Ascending aorta (tissue), 2 donors: ENCODE measurements around the gene RDM1. TPM values are rescaled to one million over a fixed set of nuclear protein-coding genes. Genes with fewer than 3 reads are reported as not detected.

Experiments
- DNase-seq, 2 donors: peaks; one replicate each; pipeline ENCODE4 v3.0.0-alpha.2; 2019; ENCODE audit warnings: low spot score in 2 of 2
- H3K27ac ChIP-seq, 2 donors: fragments of 200-600 bp; sonication (generic); one replicate each; pipeline ENCODE4 v1.5.1; 2016 to 2017; ENCODE audit warnings: mild to moderate bottlenecking in 1 of 2
- H3K27me3 ChIP-seq: fragments of 200-600 bp; sonication (generic); one replicate; pipeline ENCODE4 v1.5.1; 2017
- H3K36me3 ChIP-seq, 2 donors: fragments of 200-600 bp; sonication (generic); one replicate each; pipeline ENCODE4 v1.5.1; 2016
- H3K4me1 ChIP-seq, 2 donors: fragments of 200-600 bp; sonication (generic); one replicate each; pipeline ENCODE4 v1.5.1; 2016 to 2017; ENCODE audit warnings: mild to moderate bottlenecking in 1 of 2
- H3K4me3 ChIP-seq, 2 donors: fragments of 200-600 bp; sonication (generic); one replicate each; pipeline ENCODE4 v1.5.1; 2016 to 2017; ENCODE audit warnings: mild to moderate bottlenecking in 1 of 2
- H3K9me3 ChIP-seq, 2 donors: fragments of 200-600 bp; sonication (generic); one replicate each; pipeline ENCODE4 v1.5.1; 2016
- intact Hi-C: fragments of 100-400 bp; cut with DNase I; formaldehyde crosslinking; loops from one replicate; pipeline ENCODE4 v1.15.1; 2023
- total RNA-seq: library from RNA; depleted of rRNA; stranded (reverse); fragments of >200 nt; gene quantifications from one replicate; pipeline ENCODE4 v1.1.0, GENCODE V29; 2016
- TF ChIP-seq, protein P1 (sequence below), 3 experiments: fragments of 200-600 bp in 2 of 3; fragments of 450-650 bp in 1 of 3; sonication (generic) in 2 of 3; IDR thresholded peaks; one replicate each; pipeline ENCODE4 v1.5.1; 2016 to 2019; ENCODE audit warnings: antibody characterized with exemption in 3 of 3, mild to moderate bottlenecking in 1 of 3, moderate library complexity in 1 of 3

Gene RDM1
- total RNA-seq, 1 donor from 2014 or later, result not detected

DNA sequence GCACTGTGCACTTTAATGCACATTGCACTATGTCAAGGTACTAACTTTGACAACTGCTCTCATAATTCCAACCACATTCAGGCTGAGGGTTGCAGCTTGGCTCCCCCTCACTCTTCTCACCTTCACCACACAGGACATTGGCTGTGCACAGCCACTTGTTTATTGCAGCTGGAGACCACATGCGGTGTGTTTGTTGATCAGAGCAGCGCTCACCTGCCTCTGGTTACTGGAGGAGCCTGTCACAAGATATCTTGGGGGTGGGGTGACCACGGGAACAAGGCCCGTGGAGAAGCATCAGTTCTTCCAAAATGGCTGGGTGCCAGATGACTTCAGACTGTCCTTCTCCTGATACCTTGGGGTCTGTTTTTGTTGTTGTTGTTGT is 39.8 kb downstream of the RDM1 start:
- Histone ChIP-seq H3K27me3 (no peaks in the 10 kb centered on the region), H3K4me3 (no peak overlapping the region), H3K27ac (no peak overlapping the region), H3K9me3 (no peaks in the 10 kb centered on the region), H3K36me3 (no peaks in the 10 kb centered on the region), H3K4me1 (no peaks in the 10 kb centered on the region)
- intact Hi-C loops, result no loop called here
- peak; percentile 26 to 70 for DNase-seq
- TF ChIP-seq, protein P1, sequence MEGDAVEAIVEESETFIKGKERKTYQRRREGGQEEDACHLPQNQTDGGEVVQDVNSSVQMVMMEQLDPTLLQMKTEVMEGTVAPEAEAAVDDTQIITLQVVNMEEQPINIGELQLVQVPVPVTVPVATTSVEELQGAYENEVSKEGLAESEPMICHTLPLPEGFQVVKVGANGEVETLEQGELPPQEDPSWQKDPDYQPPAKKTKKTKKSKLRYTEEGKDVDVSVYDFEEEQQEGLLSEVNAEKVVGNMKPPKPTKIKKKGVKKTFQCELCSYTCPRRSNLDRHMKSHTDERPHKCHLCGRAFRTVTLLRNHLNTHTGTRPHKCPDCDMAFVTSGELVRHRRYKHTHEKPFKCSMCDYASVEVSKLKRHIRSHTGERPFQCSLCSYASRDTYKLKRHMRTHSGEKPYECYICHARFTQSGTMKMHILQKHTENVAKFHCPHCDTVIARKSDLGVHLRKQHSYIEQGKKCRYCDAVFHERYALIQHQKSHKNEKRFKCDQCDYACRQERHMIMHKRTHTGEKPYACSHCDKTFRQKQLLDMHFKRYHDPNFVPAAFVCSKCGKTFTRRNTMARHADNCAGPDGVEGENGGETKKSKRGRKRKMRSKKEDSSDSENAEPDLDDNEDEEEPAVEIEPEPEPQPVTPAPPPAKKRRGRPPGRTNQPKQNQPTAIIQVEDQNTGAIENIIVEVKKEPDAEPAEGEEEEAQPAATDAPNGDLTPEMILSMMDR (IDR thresholded peaks at IDR 0.05), result no peak

GRCh38 chr17:35889818-35890773 is 40.5 kb downstream of the RDM1 start:
- H3K4me1 ChIP-seq, result no peaks in the 10 kb centered on the region
- no peak for DNase-seq
- TF ChIP-seq, protein P1 (IDR thresholded peaks at IDR 0.05), result no peak
- no peak overlapping the region for H3K27ac ChIP-seq
- no peaks in the 10 kb centered on the region for H3K27me3 ChIP-seq
- intact Hi-C loops, result no loop called here
- H3K4me3 ChIP-seq, result no peak overlapping the region
- H3K9me3 ChIP-seq, result no peaks in the 10 kb centered on the region
- H3K36me3 ChIP-seq, result no peaks in the 10 kb centered on the region

DNA sequence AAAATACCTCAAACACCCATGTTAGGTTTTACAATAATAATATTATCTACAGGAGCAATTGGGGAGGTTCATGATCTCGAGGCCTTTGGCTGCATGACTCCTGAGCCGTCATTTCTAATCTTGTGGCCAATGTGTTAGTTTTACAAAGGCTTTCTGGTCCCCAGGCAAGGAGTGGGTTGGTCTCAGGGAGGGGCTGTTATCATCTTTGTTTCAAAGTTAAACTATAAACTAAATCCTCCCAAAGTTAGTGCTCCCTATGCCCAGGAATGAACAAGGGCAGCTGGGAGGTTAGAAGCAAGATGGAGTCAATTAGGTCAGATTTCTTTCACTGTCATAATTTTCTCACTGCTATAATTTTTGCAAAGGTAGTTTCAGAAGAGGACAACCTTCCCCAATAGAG is 41.3 kb downstream of the RDM1 start:
- H3K27ac ChIP-seq, result no peak overlapping the region
- intact Hi-C loops, result no loop called here

GRCh38 chr17:35879773-35880654 is 50.6 kb downstream of the RDM1 start, which contains the start of gene CCL5:
Gene CCL5 (minus strand): TSS chr17:35880360.
- DNase-seq, result no peak
- H3K9me3 ChIP-seq, result no peaks in the 10 kb centered on the region
- TF ChIP-seq, protein P1 (IDR thresholded peaks at IDR 0.05), result no peak
- H3K4me1 ChIP-seq, result no peaks in the 10 kb centered on the region
- intact Hi-C loops, result no loop called here
- H3K27ac ChIP-seq, result no peak within 1 kb of the TSS
- no peaks in the 10 kb centered on the region for H3K27me3 ChIP-seq
- peak within 1 kb of the TSS in 1 of 2 donors; percentile 27 for H3K4me3 ChIP-seq
- no peaks in the 10 kb centered on the region for H3K36me3 ChIP-seq

More for the DNA sequence above, 41.3 kb downstream of the RDM1 start:
- H3K4me1 ChIP-seq, result no peaks in the 10 kb centered on the region
- no peaks in the 10 kb centered on the region for H3K27me3 ChIP-seq
- H3K9me3 ChIP-seq, result no peaks in the 10 kb centered on the region
- H3K4me3 ChIP-seq, result no peak overlapping the region
- no peaks in the 10 kb centered on the region for H3K36me3 ChIP-seq
- DNase-seq, result no peak
- TF ChIP-seq, protein P1 (IDR thresholded peaks at IDR 0.05), result no peak

DNA sequence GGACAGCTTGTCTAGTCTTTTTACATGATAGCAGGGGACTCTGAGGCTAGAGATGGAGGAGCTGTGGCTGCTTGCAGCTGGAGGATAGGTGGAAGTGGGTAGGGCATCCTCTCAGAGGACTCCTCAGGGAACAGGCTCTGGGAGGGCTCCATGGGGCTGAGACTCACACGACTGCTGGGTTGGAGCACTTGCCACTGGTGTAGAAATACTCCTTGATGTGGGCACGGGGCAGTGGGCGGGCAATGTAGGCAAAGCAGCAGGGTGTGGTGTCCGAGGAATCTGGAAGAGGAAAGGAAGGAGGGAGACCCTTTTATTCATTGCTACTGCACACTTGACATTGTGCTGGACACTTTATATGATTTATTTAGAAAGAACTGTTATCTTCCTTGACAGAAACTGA is 52.2 kb downstream of the RDM1 start:
- TF ChIP-seq, protein P1 (IDR thresholded peaks at IDR 0.05), result no peak
- Histone ChIP-seq H3K36me3 (no peaks in the 10 kb centered on the region), H3K27me3 (no peaks in the 10 kb centered on the region), H3K9me3 (no peaks in the 10 kb centered on the region), H3K27ac (no peak overlapping the region), H3K4me3 (no peak overlapping the region), H3K4me1 (no peaks in the 10 kb centered on the region)
- intact Hi-C loops, result no loop called here
- DNase-seq, result no peak
